ENCODE data around the gene SSBP4. TPM values are rescaled to one million over a fixed set of nuclear protein-coding genes. Genes with fewer than 3 reads are reported as not detected.

The SSBP4 gene
- total RNA-seq, 2 donors from 2014 or later: 71.5 to 120 TPM

DNA sequence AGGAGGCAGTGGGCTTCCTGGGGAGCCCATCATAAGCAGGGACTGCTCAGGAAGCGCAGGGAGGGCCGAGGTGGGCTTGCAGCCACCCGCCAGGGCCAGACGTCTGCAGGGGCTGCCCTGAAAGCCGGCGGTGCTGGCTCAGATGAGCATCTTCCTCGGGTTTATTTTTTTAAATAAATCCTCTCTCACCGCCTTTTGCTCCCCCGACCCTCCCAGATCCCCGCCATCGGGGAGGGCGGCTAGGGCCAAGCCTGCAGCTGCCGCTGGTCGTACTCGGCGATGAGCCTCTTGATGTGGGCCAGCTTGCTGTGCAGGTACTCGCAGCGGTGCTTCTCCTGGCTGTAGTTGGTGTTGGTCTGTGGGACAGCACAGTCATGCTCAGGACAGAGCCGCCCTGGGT lies 25.3 kb downstream of the SSBP4 start:
- intact Hi-C loops (cut with DNase I): loop anchor here (10.0 kb wide), 1 partner anchor 230 kb away; no protein-coding TSS in a partner anchor
- Histone ChIP-seq H3K27me3 (replicated peaks; ENCODE audit: insufficient read depth) (no peaks in the 10 kb centered on the region), H3K9me3 (no peaks in the 10 kb centered on the region), H3K4me1 (replicated peaks) (no peaks in the 10 kb centered on the region), H3K36me3 (peaks cover 0 to 10% of the 10 kb centered on the region in 2 donors), H3K27ac (no peak overlapping the region), H3K4me3 (no peak overlapping the region)
- no peak for DNase-seq (ENCODE audit: low spot score)
- WGBS: 89% methylated on average over 19 of the region's 19 CpGs
- TF ChIP-seq POLR2A (IDR thresholded peaks at IDR 0.05): no peak
- no peak for TF ChIP-seq POLR2AphosphoS5 (IDR thresholded peaks at IDR 0.05)
- TF ChIP-seq, protein P1, sequence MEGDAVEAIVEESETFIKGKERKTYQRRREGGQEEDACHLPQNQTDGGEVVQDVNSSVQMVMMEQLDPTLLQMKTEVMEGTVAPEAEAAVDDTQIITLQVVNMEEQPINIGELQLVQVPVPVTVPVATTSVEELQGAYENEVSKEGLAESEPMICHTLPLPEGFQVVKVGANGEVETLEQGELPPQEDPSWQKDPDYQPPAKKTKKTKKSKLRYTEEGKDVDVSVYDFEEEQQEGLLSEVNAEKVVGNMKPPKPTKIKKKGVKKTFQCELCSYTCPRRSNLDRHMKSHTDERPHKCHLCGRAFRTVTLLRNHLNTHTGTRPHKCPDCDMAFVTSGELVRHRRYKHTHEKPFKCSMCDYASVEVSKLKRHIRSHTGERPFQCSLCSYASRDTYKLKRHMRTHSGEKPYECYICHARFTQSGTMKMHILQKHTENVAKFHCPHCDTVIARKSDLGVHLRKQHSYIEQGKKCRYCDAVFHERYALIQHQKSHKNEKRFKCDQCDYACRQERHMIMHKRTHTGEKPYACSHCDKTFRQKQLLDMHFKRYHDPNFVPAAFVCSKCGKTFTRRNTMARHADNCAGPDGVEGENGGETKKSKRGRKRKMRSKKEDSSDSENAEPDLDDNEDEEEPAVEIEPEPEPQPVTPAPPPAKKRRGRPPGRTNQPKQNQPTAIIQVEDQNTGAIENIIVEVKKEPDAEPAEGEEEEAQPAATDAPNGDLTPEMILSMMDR (IDR thresholded peaks at IDR 0.05): no peak

DNA sequence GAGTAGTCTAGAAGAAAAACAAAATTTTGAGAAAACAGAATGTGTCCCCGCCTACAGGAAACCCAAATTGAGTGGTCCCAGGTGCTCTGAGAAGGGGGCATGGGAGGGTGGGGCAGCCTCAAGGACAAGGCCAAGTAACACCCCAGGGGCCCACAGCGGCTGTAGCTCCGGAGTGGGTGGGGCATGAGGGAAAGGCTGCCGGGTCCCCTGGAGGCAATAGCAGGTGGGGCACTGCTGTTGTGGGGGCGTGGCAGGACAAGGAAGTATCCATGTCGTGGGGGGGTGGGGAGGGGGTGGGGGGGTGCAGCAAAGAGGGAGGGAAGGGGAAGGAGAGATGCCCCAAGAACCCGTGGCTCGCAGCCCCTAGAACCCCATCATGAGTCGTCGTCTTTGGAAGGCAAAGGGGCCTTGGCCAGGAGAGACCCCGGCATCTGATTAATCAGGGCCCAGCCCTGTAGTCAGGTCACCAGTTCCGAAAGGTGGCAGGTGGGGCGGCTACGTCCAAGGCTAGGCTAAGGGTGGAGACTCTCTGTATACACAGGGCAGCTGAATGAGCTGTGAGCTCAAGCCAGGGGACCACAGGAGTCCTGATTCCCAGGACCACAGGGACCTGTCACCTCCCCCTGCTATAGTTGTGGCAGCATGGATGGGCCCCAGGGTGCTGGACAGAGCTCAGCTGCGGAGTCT lies 26.2 kb downstream of the SSBP4 start:
- Histone ChIP-seq H3K27ac (no peak overlapping the region), H3K9me3 (no peaks in the 10 kb centered on the region), H3K36me3 (peaks cover 2 to 10% of the 10 kb centered on the region in 2 donors), H3K27me3 (replicated peaks; ENCODE audit: insufficient read depth) (no peaks in the 10 kb centered on the region), H3K4me3 (no peak overlapping the region), H3K4me1 (replicated peaks) (no peaks in the 10 kb centered on the region)
- TF ChIP-seq POLR2A (IDR thresholded peaks at IDR 0.05) (no peak), POLR2AphosphoS5 (IDR thresholded peaks at IDR 0.05) (no peak)
- TF ChIP-seq, protein P1 (IDR thresholded peaks at IDR 0.05): no peak
- DNase-seq (ENCODE audit: low spot score): no peak
- intact Hi-C loops (cut with DNase I): loop anchor here (10.0 kb wide), 1 partner anchor 229 kb away; no protein-coding TSS in a partner anchor
- WGBS: 72% methylated on average over 15 of the region's 15 CpGs

DNA sequence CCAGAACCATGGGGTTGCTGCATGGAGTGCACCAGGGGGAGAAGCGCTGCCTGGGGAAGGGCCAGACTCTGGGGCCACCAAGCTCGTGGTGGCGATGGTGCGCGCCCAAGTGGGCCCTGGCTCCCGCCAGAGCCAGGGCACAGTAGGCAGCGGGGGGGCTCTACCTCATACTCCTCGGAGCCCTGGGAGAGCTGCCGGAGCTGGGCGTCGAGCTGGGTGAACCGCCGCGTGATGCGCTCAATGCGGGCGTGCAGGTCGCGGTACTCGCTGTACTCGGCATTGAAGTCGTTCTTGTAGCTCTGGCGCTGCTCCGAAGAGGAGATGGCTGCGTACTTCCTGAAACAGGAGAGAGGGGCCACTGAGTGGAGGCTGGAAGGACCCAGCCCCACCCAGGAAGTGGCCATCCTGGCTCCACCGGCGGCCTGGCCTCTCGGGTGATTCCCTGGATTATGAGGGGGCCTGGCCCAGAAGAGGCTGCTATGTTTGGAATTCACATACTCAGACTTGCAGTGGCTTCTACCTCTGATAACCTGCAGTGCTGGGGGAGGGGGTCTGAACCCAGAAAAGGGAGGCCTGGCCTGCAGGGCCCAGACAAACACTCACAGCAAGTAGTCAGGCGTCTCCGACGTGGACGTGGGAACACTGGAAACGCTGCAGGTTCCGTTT lies 27.1 kb downstream of the SSBP4 start:
- Histone ChIP-seq H3K9me3 (no peaks in the 10 kb centered on the region), H3K27me3 (replicated peaks; ENCODE audit: insufficient read depth) (no peaks in the 10 kb centered on the region), H3K36me3 (peaks cover 3 to 10% of the 10 kb centered on the region in 2 donors), H3K27ac (no peak overlapping the region), H3K4me1 (replicated peaks) (no peaks in the 10 kb centered on the region), H3K4me3 (no peak overlapping the region)
- DNase-seq (ENCODE audit: low spot score): no peak
- intact Hi-C loops (cut with DNase I): loop anchor here (10.0 kb wide), 1 partner anchor 229 kb away; no protein-coding TSS in a partner anchor
- WGBS: 83% methylated on average over 33 of the region's 34 CpGs
- TF ChIP-seq POLR2AphosphoS5 (IDR thresholded peaks at IDR 0.05) (no peak), POLR2A (IDR thresholded peaks at IDR 0.05) (no peak)
- TF ChIP-seq, protein P1 (IDR thresholded peaks at IDR 0.05): no peak

DNA sequence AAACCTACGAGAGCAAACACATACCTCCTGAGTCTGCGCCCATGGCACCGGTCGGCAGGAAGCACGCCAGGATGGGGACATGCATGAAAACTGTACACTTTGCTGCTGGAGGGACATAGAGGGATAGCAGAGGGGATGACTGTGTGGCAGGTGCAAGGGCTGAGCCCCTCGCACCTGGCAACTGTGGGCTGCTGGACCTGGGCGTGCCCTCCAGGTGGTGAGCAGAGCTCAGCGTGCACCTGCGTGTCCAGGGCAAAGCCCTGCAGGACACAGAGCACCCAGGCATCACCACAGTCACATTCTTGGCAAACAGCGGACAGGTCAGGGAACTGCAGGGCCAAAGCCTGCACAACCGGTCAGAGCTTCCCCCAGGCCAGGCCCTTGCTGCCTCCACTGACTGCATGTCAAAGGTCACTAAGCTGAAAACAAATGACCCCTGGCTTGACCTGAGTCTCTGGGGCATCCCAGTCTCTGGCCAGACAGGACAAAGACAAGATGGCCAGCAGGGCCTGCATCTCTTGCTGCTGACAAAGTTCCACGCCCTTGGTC lies 27.7 kb downstream of the SSBP4 start:
- Histone ChIP-seq H3K27me3 (replicated peaks; ENCODE audit: insufficient read depth) (no peaks in the 10 kb centered on the region), H3K4me1 (replicated peaks) (no peaks in the 10 kb centered on the region), H3K9me3 (no peaks in the 10 kb centered on the region), H3K36me3 (peaks cover 3 to 10% of the 10 kb centered on the region in 2 donors), H3K4me3 (no peak overlapping the region), H3K27ac (no peak overlapping the region)
- 75% methylated on average over 12 of the region's 12 CpGs for WGBS
- no peak for DNase-seq (ENCODE audit: low spot score)
- intact Hi-C loops (cut with DNase I): loop anchor here (10.0 kb wide), 1 partner anchor 228 kb away; no protein-coding TSS in a partner anchor
- TF ChIP-seq, protein P1 (IDR thresholded peaks at IDR 0.05): no peak
- no peak for TF ChIP-seq POLR2A (IDR thresholded peaks at IDR 0.05)
- no peak for TF ChIP-seq POLR2AphosphoS5 (IDR thresholded peaks at IDR 0.05)
